Spleen (tissue), 7 donors: ENCODE data around the gene CSH2.

Experiments used
- POLR2AphosphoS5 ChIP-seq, 3 donors: sonication (generic); formaldehyde crosslinking; IDR thresholded peaks; one replicate each; pipeline ENCODE4 v1.5.1; 2017; ENCODE audit warnings: antibody characterized with exemption in 3 of 3
- TF ChIP-seq, protein P1 (sequence below), 11 experiments: fragments of 200-600 bp in 7 of 11; fragments of 450-650 bp in 4 of 11; sonication (generic) in 4 of 11; IDR thresholded peaks in 8 of 11; conservative IDR thresholded peaks in 3 of 11; 1 replicate in 7 of 11; 2 replicates in 4 of 11; pipeline versions ENCODE4 v1.4.0 to v1.8.0; 2016 to 2021; ENCODE audit warnings: antibody characterized with exemption in 11 of 11, inconsistent platforms in 4 of 11, mild to moderate bottlenecking in 1 of 11
- donor health status: DM: no; HTN: no; CAD: no; lungs with moderate emphysema.
- donor health status: DM: no; HTN: no; CAD: no.
- donor health status: DM: no; HTN: no; CAD: no.

DNA sequence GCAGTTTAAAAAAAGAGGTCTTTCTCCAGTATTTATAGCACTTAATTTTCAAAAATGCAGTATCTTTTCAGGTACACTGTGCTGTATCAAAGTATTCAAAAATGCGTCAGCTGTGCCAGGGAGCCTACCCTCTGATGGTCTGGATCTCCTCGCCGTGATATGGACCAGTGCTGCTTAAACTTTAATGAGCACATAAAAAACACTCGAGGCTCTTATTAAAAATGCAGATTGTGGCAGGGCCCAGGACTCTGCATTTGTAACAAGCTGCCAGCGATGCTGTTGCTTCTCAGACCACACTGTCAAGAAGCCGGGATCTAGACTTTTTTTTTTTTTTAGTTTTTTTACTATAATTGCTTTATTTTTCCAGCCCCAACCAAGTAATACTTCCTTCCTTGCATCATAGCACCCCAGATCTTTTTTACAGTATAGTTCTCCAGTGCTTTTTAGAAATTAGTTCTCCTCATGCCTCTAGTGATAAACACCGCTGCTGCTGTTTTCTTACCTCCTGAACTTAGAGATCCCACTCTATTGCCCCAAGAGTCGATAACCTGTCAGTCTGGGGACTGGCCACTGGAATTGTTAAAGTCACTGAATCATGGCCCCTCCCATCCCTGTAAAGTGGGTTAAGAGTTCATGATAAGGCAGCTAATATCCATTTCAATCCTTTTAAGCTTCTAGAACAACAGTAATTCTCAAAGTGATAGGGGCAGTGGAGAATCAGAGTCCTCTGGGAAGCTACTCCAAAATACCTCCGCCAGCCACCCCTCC lies 29.4 kb downstream of the CSH2 start:
- TF ChIP-seq POLR2AphosphoS5 (IDR thresholded peaks at IDR 0.05): no peak
- TF ChIP-seq, protein P1, sequence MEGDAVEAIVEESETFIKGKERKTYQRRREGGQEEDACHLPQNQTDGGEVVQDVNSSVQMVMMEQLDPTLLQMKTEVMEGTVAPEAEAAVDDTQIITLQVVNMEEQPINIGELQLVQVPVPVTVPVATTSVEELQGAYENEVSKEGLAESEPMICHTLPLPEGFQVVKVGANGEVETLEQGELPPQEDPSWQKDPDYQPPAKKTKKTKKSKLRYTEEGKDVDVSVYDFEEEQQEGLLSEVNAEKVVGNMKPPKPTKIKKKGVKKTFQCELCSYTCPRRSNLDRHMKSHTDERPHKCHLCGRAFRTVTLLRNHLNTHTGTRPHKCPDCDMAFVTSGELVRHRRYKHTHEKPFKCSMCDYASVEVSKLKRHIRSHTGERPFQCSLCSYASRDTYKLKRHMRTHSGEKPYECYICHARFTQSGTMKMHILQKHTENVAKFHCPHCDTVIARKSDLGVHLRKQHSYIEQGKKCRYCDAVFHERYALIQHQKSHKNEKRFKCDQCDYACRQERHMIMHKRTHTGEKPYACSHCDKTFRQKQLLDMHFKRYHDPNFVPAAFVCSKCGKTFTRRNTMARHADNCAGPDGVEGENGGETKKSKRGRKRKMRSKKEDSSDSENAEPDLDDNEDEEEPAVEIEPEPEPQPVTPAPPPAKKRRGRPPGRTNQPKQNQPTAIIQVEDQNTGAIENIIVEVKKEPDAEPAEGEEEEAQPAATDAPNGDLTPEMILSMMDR (IDR thresholded peaks at IDR 0.05 in 8 of 11, conservative IDR thresholded peaks at IDR 0.05 in 3 of 11): no peak
